Measurements from ENCODE around the gene LOX. TPM values are rescaled to one million over a fixed set of nuclear protein-coding genes. Genes with fewer than 3 reads are reported as not detected.

Gene LOX
- total RNA-seq, 1 experiment from 2014 or later, result 0.79 TPM

GRCh38 chr5:122119205-122119604 lies 41.1 kb upstream of the LOX start:
- Mint-ChIP-seq H3K27ac (no peak overlapping the region), H3K9me3 (no peaks in the 10 kb centered on the region; a peak in 1 of 5 replicates), H3K27me3 (ENCODE audit: low read depth) (no peaks in the 10 kb centered on the region), H3K36me3 (ENCODE audit: insufficient read depth in 1 of 3, low read depth in 3 of 3) (no peaks in the 10 kb centered on the region), H3K4me1 (peaks cover 21 to 23% of the 10 kb centered on the region in 2 experiments), H3K4me3 (no peak overlapping the region)
- Histone ChIP-seq H2AFZ (ENCODE audit: low read length) (no peak overlapping the region), H3K4me1 (ENCODE audit: insufficient read depth, low read length) (peaks cover 7% of the 10 kb centered on the region; the same call in 1 of the 2 replicates), H3K27me3 (ENCODE audit: insufficient read depth, low read length) (no peaks in the 10 kb centered on the region), H3K4me2 (ENCODE audit: insufficient read depth, insufficient read length, low read length) (no peak overlapping the region), H3K56ac (ENCODE audit: insufficient read length, low read depth, low read length) (no peak overlapping the region), H3K4ac (ENCODE audit: low read depth, low read length) (no peak overlapping the region), H4K8ac (replicated peaks; ENCODE audit: insufficient read length, low read depth, low read length) (no peak overlapping the region), H3K27ac (ENCODE audit: insufficient read length, low read depth, low read length) (no peak overlapping the region), H3K79me2 (ENCODE audit: insufficient read depth, low read length) (no peaks in the 10 kb centered on the region), H2AK5ac (ENCODE audit: insufficient read length, low read length) (no peak overlapping the region), H3T11ph (ENCODE audit: low read length) (no peak overlapping the region), H3K18ac (ENCODE audit: insufficient read length, low read depth, low read length) (no peak overlapping the region), H4K5ac (ENCODE audit: insufficient read length, low read depth, low read length) (no peak overlapping the region), H3K9me3 (ENCODE audit: control insufficient read depth, low read depth, low read length) (no peaks in the 10 kb centered on the region), H3K14ac (ENCODE audit: insufficient read depth, low read length) (no peak overlapping the region), H3K9ac (ENCODE audit: extremely low read depth, insufficient read length, low read length) (no peak overlapping the region), H3K79me1 (ENCODE audit: insufficient read depth, low read depth, low read length, poor library complexity, severe bottlenecking) (no peaks in the 10 kb centered on the region), H2BK15ac (ENCODE audit: low read depth, low read length) (no peak overlapping the region), H3K23me2 (ENCODE audit: insufficient read length, low read depth, low read length, poor library complexity, severe bottlenecking) (no peaks in the 10 kb centered on the region), H2BK120ac (ENCODE audit: low read depth, low read length, poor library complexity, severe bottlenecking) (no peak overlapping the region), H2BK12ac (ENCODE audit: insufficient read length, low read depth, low read length) (no peak overlapping the region), H3K23ac (ENCODE audit: insufficient read length, low read depth, low read length) (no peak overlapping the region), H4K91ac (ENCODE audit: insufficient read length, low read depth, low read length) (no peak overlapping the region), H2BK5ac (ENCODE audit: insufficient read length, low read length) (no peak overlapping the region), H4K20me1 (ENCODE audit: control insufficient read depth, insufficient read depth, insufficient read length) (no peaks in the 10 kb centered on the region), H2BK20ac (ENCODE audit: low read depth, low read length, poor library complexity, severe bottlenecking) (no peak overlapping the region)
- no CpG with 5 or more reads among the region's 3 CpGs for WGBS (ENCODE audit: extremely low coverage, insufficient read length, low lambda C conversion rate)
- DNase-seq, result no peak
- no peak for TF ChIP-seq CTCF (conservative IDR thresholded peaks at IDR 0.05)
